SK-N-SH (cell line): ENCODE data around the gene NFXL1.

Experiments
- CTCF ChIP-seq: fragments of 200-600 bp; sonication (generic); IDR thresholded peaks from 2 replicates; pipeline ENCODE4 v1.6.1; 2017; ENCODE audit warnings: antibody characterized with exemption, mild to moderate bottlenecking, moderate library complexity
- EP300 ChIP-seq, 2 experiments: IDR thresholded peaks; 2 replicates each; pipeline versions ENCODE4 v1.4.0 to v1.6.1; 2012; ENCODE audit warnings: borderline replicate concordance in 1 of 2, low read depth in 1 of 2, low read length in 1 of 2
- FOXJ3 ChIP-seq: sonication (generic); formaldehyde crosslinking; IDR thresholded peaks from 2 replicates; pipeline ENCODE4 v1.5.1; 2020; ENCODE audit warnings: mild to moderate bottlenecking, missing genetic modification reagents
- FOXM1 ChIP-seq: IDR thresholded peaks from 2 replicates; pipeline ENCODE4 v1.4.0; 2012; ENCODE audit warnings: low read depth, mild to moderate bottlenecking
- MAX ChIP-seq: IDR thresholded peaks from 2 replicates; pipeline ENCODE4 v1.4.0; 2012; ENCODE audit warnings: low read depth
- MXI1 ChIP-seq: IDR thresholded peaks from 2 replicates; pipeline ENCODE4 v1.6.1; 2012; ENCODE audit warnings: mild to moderate bottlenecking, low read depth, low read length, improper control_type of control experiment
- NRF1 ChIP-seq: IDR thresholded peaks from 2 replicates; pipeline ENCODE4 v1.6.1; 2012; ENCODE audit warnings: low read depth, mild to moderate bottlenecking, low read length
- POLR2AphosphoS5 ChIP-seq: IDR thresholded peaks from 2 replicates; pipeline ENCODE4 v1.6.1; 2012; ENCODE audit warnings: low read depth, low read length
- RCOR1 ChIP-seq: fragments of 150-350 bp; IDR thresholded peaks from 2 replicates; pipeline ENCODE4 v1.6.1; 2017; ENCODE audit warnings: antibody characterized with exemption, low read length
- REST ChIP-seq: IDR thresholded peaks from 2 replicates; pipeline ENCODE4 v1.6.1; 2012; ENCODE audit warnings: mild to moderate bottlenecking, low read depth, low read length, moderate library complexity
- SIN3A ChIP-seq: IDR thresholded peaks from 2 replicates; pipeline ENCODE4 v1.6.1; 2012; ENCODE audit warnings: low read depth, mild to moderate bottlenecking, low read length, moderate library complexity, borderline replicate concordance
- TAF1 ChIP-seq: IDR thresholded peaks from 2 replicates; pipeline ENCODE4 v1.6.1; 2012; ENCODE audit warnings: low read depth, mild to moderate bottlenecking, low read length, moderate library complexity, borderline replicate concordance
- ZBTB33 ChIP-seq: IDR thresholded peaks from 2 replicates; pipeline ENCODE4 v1.4.0; 2012; ENCODE audit warnings: low read depth, borderline replicate concordance

- TF ChIP-seq REST (no peak), EP300 (IDR thresholded peaks at IDR 0.05; ENCODE audit: borderline replicate concordance in 1 of 2, low read depth in 1 of 2, low read length in 1 of 2) (no peak), POLR2AphosphoS5 (no peak), ZBTB33 (no peak), NRF1 (no peak), RCOR1 (no peak), CTCF (no peak), TAF1 (no peak), MXI1 (no peak), SIN3A (no peak), MAX (no peak), FOXM1 (no peak), FOXJ3 (CRISPR knock-in tag) (no peak)
Measured at GRCh38 chr4:47838445-47838844, 75.9 kb downstream of the NFXL1 start.
